Erythroblast (primary cell): ENCODE measurements around the gene RTF2.

Experiments used
- GATA1 ChIP-seq: IDR thresholded peaks from 2 replicates; pipeline ENCODE4 v1.6.1; 2011; ENCODE audit warnings: low read depth, mild to moderate bottlenecking, control low read depth, low read length, moderate library complexity
- POLR2A ChIP-seq: IDR thresholded peaks from 2 replicates; pipeline ENCODE4 v1.6.1; 2011; ENCODE audit warnings: mild to moderate bottlenecking, low read length

- TF ChIP-seq POLR2A, result no peak
- no peak for TF ChIP-seq GATA1
Measured at GRCh38 chr20:56453352-56453751, 15.1 kb upstream of the RTF2 start.
